Colonic mucosa (tissue), 4 donors: Measurements from ENCODE around the gene NRCAM. TPM values are rescaled to one million over a fixed set of nuclear protein-coding genes. Genes with fewer than 3 reads are reported as not detected.

Experiments
- DNase-seq: peaks from one replicate; pipeline ENCODE4 v3.0.0-alpha.2; 2020
- H3K27ac ChIP-seq: fragments of 200-600 bp; one replicate; pipeline ENCODE4 v1.8.0; 2021
- H3K27me3 ChIP-seq: fragments of 200-600 bp; one replicate; pipeline ENCODE4 v1.8.0; 2021
- H3K36me3 ChIP-seq: fragments of 200-600 bp; one replicate; pipeline ENCODE4 v1.8.0; 2021
- H3K4me1 ChIP-seq: fragments of 200-600 bp; one replicate; pipeline ENCODE4 v1.8.0; 2021; ENCODE audit warnings: mild to moderate bottlenecking
- H3K4me3 ChIP-seq: fragments of 200-600 bp; one replicate; pipeline ENCODE4 v1.8.0; 2021
- H3K9ac ChIP-seq, 2 donors: one replicate each; pipeline ENCODE4 v1.7.0; 2013; ENCODE audit warnings: control low read depth in 2 of 2, low read depth in 2 of 2, low read length in 2 of 2
- H3K9me3 ChIP-seq: fragments of 200-600 bp; one replicate; pipeline ENCODE4 v1.8.0; 2021
- CTCF ChIP-seq: fragments of 200-600 bp; IDR thresholded peaks from one replicate; pipeline ENCODE4 v1.8.0; 2022; ENCODE audit warnings: antibody characterized with exemption, mild to moderate bottlenecking
- intact Hi-C: fragments of 100-400 bp; cut with DNase I; formaldehyde crosslinking; loops from one replicate; pipeline ENCODE4 v1.14.1; 2022
- total RNA-seq, 2 donors: library from RNA; stranded (reverse); fragmentation: NEBNext Ultra II Directional in 1 of 2; extraction: Animal tissue kit (Norgen Biotek cat#: 25700) in 1 of 2; gene quantifications; one replicate each; pipeline ENCODE4 v1.2.1, GENCODE V29; 2021
- donor health status: healthy.
- donor health status: DM: no; HTN: no; CAD: no.
- donor health status: DM: no; HTN: no; CAD: no.

The NRCAM gene
- total RNA-seq, 2 donors from 2014 or later = 0.42 to 1.1 TPM

GRCh38 chr7:108310351-108310750 lies 145.9 kb downstream of the NRCAM start:
- H3K4me3 ChIP-seq = no peak overlapping the region
- no peaks in the 10 kb centered on the region for H3K9me3 ChIP-seq
- no peaks in the 10 kb centered on the region for H3K27me3 ChIP-seq
- no peak for TF ChIP-seq CTCF
- no peak overlapping the region for H3K9ac ChIP-seq
- H3K27ac ChIP-seq = no peak overlapping the region
- intact Hi-C loops = no loop called here
- H3K36me3 ChIP-seq = no peaks in the 10 kb centered on the region
- H3K4me1 ChIP-seq = no peaks in the 10 kb centered on the region
- no peak for DNase-seq

GRCh38 chr7:108308903-108309302 lies 147.3 kb downstream of the NRCAM start:
- no peak for TF ChIP-seq CTCF
- DNase-seq = no peak
- Histone ChIP-seq H3K9me3 (no peaks in the 10 kb centered on the region), H3K9ac (no peak overlapping the region), H3K4me1 (no peaks in the 10 kb centered on the region), H3K27ac (no peak overlapping the region), H3K27me3 (no peaks in the 10 kb centered on the region), H3K4me3 (no peak overlapping the region), H3K36me3 (no peaks in the 10 kb centered on the region)
- intact Hi-C loops = no loop called here

- H3K9me3 ChIP-seq = no peaks in the 10 kb centered on the region
- H3K36me3 ChIP-seq = no peaks in the 10 kb centered on the region
- H3K27me3 ChIP-seq = no peaks in the 10 kb centered on the region
- no peak overlapping the region for H3K4me3 ChIP-seq
- H3K27ac ChIP-seq = no peak overlapping the region
- DNase-seq = no peak
- H3K9ac ChIP-seq = no peak overlapping the region
- no peak for TF ChIP-seq CTCF
- H3K4me1 ChIP-seq = no peaks in the 10 kb centered on the region
- intact Hi-C loops = no loop called here
These were observed 148.0 kb downstream of the NRCAM start for GRCh38 chr7:108308276-108308675.

GRCh38 chr7:108307595-108307994 lies 148.6 kb downstream of the NRCAM start:
- H3K9me3 ChIP-seq = no peaks in the 10 kb centered on the region
- H3K27ac ChIP-seq = no peak overlapping the region
- H3K27me3 ChIP-seq = no peaks in the 10 kb centered on the region
- no peaks in the 10 kb centered on the region for H3K36me3 ChIP-seq
- intact Hi-C loops = no loop called here
- no peak overlapping the region for H3K9ac ChIP-seq
- no peaks in the 10 kb centered on the region for H3K4me1 ChIP-seq
- DNase-seq = no peak
- no peak overlapping the region for H3K4me3 ChIP-seq
- TF ChIP-seq CTCF = no peak

GRCh38 chr7:108307194-108307593 lies 149.0 kb downstream of the NRCAM start:
- H3K9me3 ChIP-seq = no peaks in the 10 kb centered on the region
- H3K4me3 ChIP-seq = no peak overlapping the region
- no peak for DNase-seq
- no peaks in the 10 kb centered on the region for H3K27me3 ChIP-seq
- no peak for TF ChIP-seq CTCF
- intact Hi-C loops = no loop called here
- no peaks in the 10 kb centered on the region for H3K36me3 ChIP-seq
- H3K9ac ChIP-seq = no peak overlapping the region
- H3K4me1 ChIP-seq = no peaks in the 10 kb centered on the region
- no peak overlapping the region for H3K27ac ChIP-seq

GRCh38 chr7:108303332-108303731 lies 152.9 kb downstream of the NRCAM start:
- intact Hi-C loops = no loop called here
- Histone ChIP-seq H3K4me1 (no peaks in the 10 kb centered on the region), H3K27me3 (no peaks in the 10 kb centered on the region), H3K4me3 (no peak overlapping the region), H3K9ac (no peak overlapping the region), H3K36me3 (no peaks in the 10 kb centered on the region), H3K9me3 (no peaks in the 10 kb centered on the region), H3K27ac (no peak overlapping the region)
- no peak for DNase-seq
- no peak for TF ChIP-seq CTCF
